ENCODE measurements around the gene ATF6B.
"Not testable (repeated sequence)": the region's sequence is repeated elsewhere in the genome, so short reads cannot be mapped to it uniquely, and the experiment has no call there.

Gene ATF6B

DNA sequence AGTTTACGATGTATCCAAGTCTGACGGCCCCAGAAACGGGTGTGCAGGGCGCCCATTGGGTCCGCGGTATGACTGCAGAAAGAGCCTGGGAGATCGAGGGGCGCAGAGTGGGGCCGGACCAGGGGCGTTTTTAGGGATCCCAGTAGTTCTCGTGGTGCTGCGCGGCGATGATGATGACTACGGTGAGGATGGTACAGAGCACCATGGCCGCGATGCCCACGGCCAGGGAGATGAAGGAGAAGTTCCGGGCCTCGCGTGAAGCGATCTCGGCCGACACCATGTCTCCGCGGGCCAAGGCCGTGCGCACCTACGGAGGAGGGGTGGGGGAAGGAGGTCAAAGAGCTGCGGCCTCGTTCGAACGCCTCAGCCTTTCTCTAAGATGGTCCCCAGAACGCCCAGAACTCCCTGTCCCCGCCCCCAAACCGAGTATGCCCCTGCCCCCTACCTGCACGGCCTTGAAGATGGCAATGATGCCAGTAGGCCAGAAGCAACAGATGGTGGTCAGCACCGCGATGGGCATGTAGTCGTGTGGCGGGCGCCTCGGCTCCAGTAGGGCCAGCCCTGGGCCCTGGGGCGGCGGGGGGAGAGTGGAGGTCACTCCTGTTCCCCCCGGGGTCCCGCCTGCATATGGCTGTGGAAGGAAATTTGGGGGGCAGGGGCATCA lies 21.2 kb upstream of the ATF6B start:
- peaks cover 2% of the 10 kb centered on the region for H3K9me3 ChIP-seq (ENCODE audit: severe bottlenecking)
- DNase-seq: no peak
- H3K4me3 ChIP-seq (ENCODE audit: low read depth, low read length): no peak overlapping the region
- H3K36me3 ChIP-seq: peaks cover 8% of the 10 kb centered on the region
- TF ChIP-seq, protein P1, sequence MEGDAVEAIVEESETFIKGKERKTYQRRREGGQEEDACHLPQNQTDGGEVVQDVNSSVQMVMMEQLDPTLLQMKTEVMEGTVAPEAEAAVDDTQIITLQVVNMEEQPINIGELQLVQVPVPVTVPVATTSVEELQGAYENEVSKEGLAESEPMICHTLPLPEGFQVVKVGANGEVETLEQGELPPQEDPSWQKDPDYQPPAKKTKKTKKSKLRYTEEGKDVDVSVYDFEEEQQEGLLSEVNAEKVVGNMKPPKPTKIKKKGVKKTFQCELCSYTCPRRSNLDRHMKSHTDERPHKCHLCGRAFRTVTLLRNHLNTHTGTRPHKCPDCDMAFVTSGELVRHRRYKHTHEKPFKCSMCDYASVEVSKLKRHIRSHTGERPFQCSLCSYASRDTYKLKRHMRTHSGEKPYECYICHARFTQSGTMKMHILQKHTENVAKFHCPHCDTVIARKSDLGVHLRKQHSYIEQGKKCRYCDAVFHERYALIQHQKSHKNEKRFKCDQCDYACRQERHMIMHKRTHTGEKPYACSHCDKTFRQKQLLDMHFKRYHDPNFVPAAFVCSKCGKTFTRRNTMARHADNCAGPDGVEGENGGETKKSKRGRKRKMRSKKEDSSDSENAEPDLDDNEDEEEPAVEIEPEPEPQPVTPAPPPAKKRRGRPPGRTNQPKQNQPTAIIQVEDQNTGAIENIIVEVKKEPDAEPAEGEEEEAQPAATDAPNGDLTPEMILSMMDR (IDR thresholded peaks at IDR 0.05; ENCODE audit: low read depth, low read length): no peak
- no peak overlapping the region for H3K27ac ChIP-seq
- H3K27me3 ChIP-seq (ENCODE audit: insufficient read depth, low read depth, severe bottlenecking): no peaks in the 10 kb centered on the region

DNA sequence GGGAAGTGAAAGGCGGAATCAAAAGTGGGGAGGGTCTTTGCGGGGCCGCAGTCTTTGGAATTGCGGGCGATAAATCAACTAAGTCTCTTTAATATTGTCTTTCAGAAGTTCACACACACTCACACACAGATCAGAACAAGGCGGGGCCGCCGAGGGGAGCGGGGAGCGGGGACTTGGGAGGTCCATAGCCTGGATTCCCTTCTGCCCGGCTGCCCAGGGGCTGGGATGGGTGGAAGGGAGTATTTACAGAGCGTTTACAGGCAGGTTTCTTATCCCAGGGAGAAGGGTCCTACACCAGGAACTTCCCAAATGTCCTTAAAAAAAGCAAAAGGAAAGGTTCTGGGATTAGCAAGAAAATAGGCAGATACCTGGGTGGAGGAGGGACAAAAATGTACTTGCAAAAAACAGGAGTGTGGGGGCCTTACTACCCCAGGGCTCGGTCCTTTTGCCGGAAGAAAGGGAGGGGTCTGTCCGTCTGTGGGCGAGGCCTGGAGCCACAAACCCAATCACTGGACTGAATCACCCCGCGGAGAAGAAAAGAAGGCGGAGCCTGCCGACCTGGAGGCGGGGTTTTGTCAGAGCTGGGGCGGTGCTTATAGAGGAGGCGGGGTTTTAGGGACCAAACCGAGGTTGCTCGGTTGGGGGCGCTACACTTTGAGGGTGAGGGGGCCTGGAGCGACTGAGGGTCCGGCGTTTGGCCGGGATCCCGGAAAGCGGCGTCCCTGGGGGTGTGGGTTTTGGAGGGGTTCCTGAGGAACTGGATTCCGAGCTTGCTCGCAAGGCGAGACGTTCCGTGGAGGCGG lies 20.4 kb upstream of the ATF6B start:
- Histone ChIP-seq H3K9me3 (ENCODE audit: severe bottlenecking) (peaks cover 2% of the 10 kb centered on the region), H3K27me3 (ENCODE audit: insufficient read depth, low read depth, severe bottlenecking) (no peaks in the 10 kb centered on the region), H3K4me3 (ENCODE audit: low read depth, low read length) (no peak overlapping the region), H3K36me3 (peaks cover 8% of the 10 kb centered on the region), H3K27ac (no peak overlapping the region)
- no peak for DNase-seq
- TF ChIP-seq, protein P1 (IDR thresholded peaks at IDR 0.05; ENCODE audit: low read depth, low read length): no peak

DNA sequence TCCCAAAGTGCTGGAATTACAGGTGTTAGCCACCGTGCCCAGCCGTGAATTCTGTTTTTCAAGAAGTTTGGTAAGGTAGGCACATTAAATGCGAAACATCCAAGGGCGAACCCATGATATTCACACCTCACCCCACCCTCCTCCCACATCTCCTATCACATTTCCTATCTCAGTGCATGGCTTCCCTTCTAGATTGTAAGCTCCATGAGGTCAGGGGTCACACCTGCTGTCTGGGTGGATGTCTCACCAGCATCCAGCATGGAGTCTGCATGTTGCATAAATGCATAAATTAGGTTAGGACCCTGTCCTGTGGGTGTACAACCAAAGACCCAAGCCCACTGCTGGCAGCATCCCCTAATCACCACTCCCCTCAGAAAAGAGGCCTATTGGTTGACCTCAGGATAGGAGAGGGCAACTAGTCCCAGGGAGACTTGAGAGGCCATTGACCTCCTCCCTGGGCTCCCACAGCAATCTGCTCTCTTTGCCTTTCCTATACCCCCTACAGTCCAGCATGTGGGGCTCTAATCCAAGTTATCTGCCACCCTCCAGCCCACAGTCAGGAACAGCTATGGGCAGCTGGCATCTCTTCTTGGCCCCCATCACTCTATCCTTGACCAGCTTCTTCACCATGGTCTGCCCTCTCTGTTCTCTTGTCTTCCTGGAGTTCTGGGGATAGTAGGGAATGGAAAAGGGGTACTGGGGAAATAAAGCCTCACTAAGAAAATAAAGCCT lies 19.5 kb upstream of the ATF6B start:
- no peak for DNase-seq
- Histone ChIP-seq H3K27ac (no peak overlapping the region), H3K27me3 (ENCODE audit: insufficient read depth, low read depth, severe bottlenecking) (no peaks in the 10 kb centered on the region), H3K9me3 (ENCODE audit: severe bottlenecking) (peaks cover 2% of the 10 kb centered on the region), H3K4me3 (ENCODE audit: low read depth, low read length) (no peak overlapping the region), H3K36me3 (peaks cover 8% of the 10 kb centered on the region)
- TF ChIP-seq, protein P1 (IDR thresholded peaks at IDR 0.05; ENCODE audit: low read depth, low read length): no peak

DNA sequence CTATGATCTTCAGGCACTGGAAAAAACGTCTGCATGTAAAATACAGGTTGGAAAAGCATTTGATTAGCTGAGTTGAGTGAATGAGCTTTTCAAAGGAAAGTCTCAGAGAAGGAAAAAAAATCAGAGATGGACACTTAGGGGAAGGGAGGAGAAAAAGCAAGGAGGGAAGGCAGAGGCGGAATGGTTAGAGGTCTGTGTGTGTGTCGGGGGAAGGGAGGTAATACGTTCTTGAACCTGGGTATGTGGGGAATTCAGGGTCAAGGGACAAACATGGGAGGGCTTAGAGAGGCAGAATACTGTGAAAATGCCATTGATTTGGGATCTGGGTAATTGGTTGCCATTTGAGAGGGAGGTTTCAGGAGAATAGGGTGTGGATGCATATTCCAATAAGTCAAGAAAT lies 18.6 kb upstream of the ATF6B start:
- peaks cover 2% of the 10 kb centered on the region for H3K9me3 ChIP-seq (ENCODE audit: severe bottlenecking)
- H3K27me3 ChIP-seq (ENCODE audit: insufficient read depth, low read depth, severe bottlenecking): no peaks in the 10 kb centered on the region

DNA sequence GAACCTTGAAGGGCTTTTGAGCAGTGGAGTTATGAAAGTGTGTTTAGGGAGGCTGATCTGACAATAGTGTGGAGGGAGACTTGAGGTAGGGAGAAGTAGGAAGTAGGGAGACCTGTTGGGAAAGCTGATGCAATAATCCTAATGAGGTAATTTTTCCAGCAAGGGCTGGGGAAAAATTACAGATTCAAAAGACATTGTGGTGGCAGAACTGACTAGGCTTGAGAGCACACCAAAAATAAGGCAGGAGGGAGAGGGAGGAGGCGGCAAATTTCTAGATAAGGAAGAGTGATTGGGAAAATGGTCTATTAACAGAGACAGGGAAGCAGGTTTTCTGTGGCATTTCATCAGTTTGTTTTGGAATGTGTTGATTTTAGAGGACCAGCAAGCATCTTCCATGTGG lies 18.2 kb upstream of the ATF6B start:
- no peak overlapping the region for H3K4me3 ChIP-seq (ENCODE audit: low read depth, low read length)
- H3K27me3 ChIP-seq (ENCODE audit: insufficient read depth, low read depth, severe bottlenecking): no peaks in the 10 kb centered on the region
- H3K9me3 ChIP-seq (ENCODE audit: severe bottlenecking): peaks cover 2% of the 10 kb centered on the region
- H3K27ac ChIP-seq: 0 out of 2 replicates have a peak overlapping the region, but pooled peaks have one; percentile 3
- TF ChIP-seq, protein P1 (IDR thresholded peaks at IDR 0.05; ENCODE audit: low read depth, low read length): no peak
- peaks cover 8% of the 10 kb centered on the region for H3K36me3 ChIP-seq
- no peak for DNase-seq

More for the DNA sequence above, 18.6 kb upstream of the ATF6B start:
- TF ChIP-seq, protein P1 (IDR thresholded peaks at IDR 0.05; ENCODE audit: low read depth, low read length): no peak
- Histone ChIP-seq H3K36me3 (peaks cover 8% of the 10 kb centered on the region), H3K4me3 (ENCODE audit: low read depth, low read length) (no peak overlapping the region), H3K27ac (no peak overlapping the region)
- DNase-seq: no peak

DNA sequence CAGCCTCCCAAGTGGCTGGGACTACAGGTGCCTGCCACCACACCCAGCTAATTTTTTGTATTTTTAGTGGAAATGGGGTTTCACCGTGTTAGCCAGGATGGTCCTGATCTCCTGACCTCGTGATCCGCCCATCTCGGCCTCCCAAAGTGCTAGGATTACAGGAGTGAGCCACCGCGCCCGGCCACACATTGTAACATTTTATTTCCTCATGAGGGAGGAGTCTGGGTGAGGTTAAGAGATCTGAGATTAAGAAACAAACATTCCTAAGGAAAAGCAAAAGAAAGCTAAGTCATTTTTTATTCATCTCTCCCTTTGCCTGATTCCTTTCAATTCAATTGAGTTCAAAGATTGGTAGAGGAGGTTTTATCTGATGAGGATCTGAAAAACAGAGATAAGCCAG lies 16.2 kb upstream of the ATF6B start:
- not testable (repeated sequence) for H3K9me3 ChIP-seq (ENCODE audit: severe bottlenecking); H3K27ac ChIP-seq; H3K36me3 ChIP-seq; H3K4me3 ChIP-seq (ENCODE audit: low read depth, low read length); H3K27me3 ChIP-seq (ENCODE audit: insufficient read depth, low read depth, severe bottlenecking); DNase-seq

Measured in WERI-Rb-1 (cell line).